Dorsolateral prefrontal cortex (tissue), 118 donors: ENCODE measurements around the gene NRARP. TPM values are rescaled to one million over a fixed set of nuclear protein-coding genes. Genes with fewer than 3 reads are reported as not detected.

Source experiments
- total RNA-seq, 120 experiments: library from RNA; stranded (reverse); gene quantifications; one replicate each; pipeline versions ENCODE4 v1.2.3 to v1.2.4, GENCODE V29; 2022

The NRARP gene
- total RNA-seq, 120 experiments from 2014 or later: 4.6 to 17.2 (median 9.3) TPM

Other genes starting within 250 kb of the NRARP start
- 10 to 100 TPM in 105 of 120 experiments, 1 to 10 TPM in 15; 4.7 to 47.5 (median 15.7) TPM for gene ENTPD2, start 248.2 kb downstream of the NRARP start, total RNA-seq
- gene SAPCD2, start 231.7 kb downstream of the NRARP start, total RNA-seq: 10 to 100 TPM in 1 of 120 experiments, 1 to 10 TPM in 119; 1.7 to 11.5 (median 5.4) TPM
- 10 to 100 TPM in 118 of 120 experiments, 1 to 10 TPM in 2; 8.3 to 48.0 (median 20.2) TPM for gene UAP1L1, start 224.8 kb downstream of the NRARP start, total RNA-seq
- 10 to 100 TPM; 37.7 to 75.2 (median 55.6) TPM for gene MAN1B1, start 215.3 kb downstream of the NRARP start, total RNA-seq
- gene DPP7, start 187.5 kb downstream of the NRARP start, total RNA-seq: 100 to 1,000 TPM; 156 to 315 (median 208) TPM
- gene GRIN1, start 163.1 kb downstream of the NRARP start, total RNA-seq: 100 to 1,000 TPM; 175 to 937 (median 565) TPM
- 1 to 10 TPM in 8 of 120 experiments, under 1 TPM in 23, not detected in 89; 0.42 to 1.4 (median 0.75) TPM for gene LRRC26, start 132.2 kb downstream of the NRARP start, total RNA-seq
- gene TMEM210, start 130.2 kb downstream of the NRARP start, total RNA-seq: not detected
- 100 to 1,000 TPM in 1 of 120 experiments, 10 to 100 TPM in 119; 51.4 to 105 (median 68.3) TPM for gene ANAPC2, start 113.7 kb downstream of the NRARP start, total RNA-seq
- 10 to 100 TPM; 37.0 to 77.8 (median 49.6) TPM for gene SSNA1, start 113.6 kb downstream of the NRARP start, total RNA-seq
- 100 to 1,000 TPM in 4 of 120 experiments, 10 to 100 TPM in 116; 26.2 to 176 (median 57.3) TPM for gene TPRN, start 101.5 kb downstream of the NRARP start, total RNA-seq
- 10 to 100 TPM; 28.1 to 47.4 (median 37.9) TPM for gene TMEM203, start 96.6 kb downstream of the NRARP start, total RNA-seq
- 10 to 100 TPM; 11.4 to 35.4 (median 19.7) TPM for gene NDOR1, start 96.6 kb downstream of the NRARP start, total RNA-seq
- gene RNF208, start 80.0 kb downstream of the NRARP start, total RNA-seq: 100 to 1,000 TPM in 8 of 120 experiments, 10 to 100 TPM in 112; 32.4 to 114 (median 78.0) TPM
- 1 to 10 TPM in 46 of 120 experiments, under 1 TPM in 59, not detected in 15; 0.41 to 2.6 (median 0.91) TPM for gene CYSRT1, start 77.1 kb downstream of the NRARP start, total RNA-seq
- under 1 TPM in 1 of 120 experiments, not detected in 119; 0.26 TPM for gene RNF224, start 74.8 kb downstream of the NRARP start, total RNA-seq
- gene SLC34A3, start 71.4 kb downstream of the NRARP start, total RNA-seq: under 1 TPM in 13 of 120 experiments, not detected in 107; 0.21 to 0.59 (median 0.28) TPM
- 100 to 1,000 TPM; 132 to 331 (median 230) TPM for gene TUBB4B, start 61.0 kb downstream of the NRARP start, total RNA-seq
- gene STPG3, start 51.0 kb downstream of the NRARP start, total RNA-seq: not detected
- gene NELFB, start 46.9 kb downstream of the NRARP start, total RNA-seq: 100 to 1,000 TPM in 1 of 120 experiments, 10 to 100 TPM in 119; 50.4 to 106 (median 64.4) TPM
- 1 to 10 TPM in 106 of 120 experiments, under 1 TPM in 14; 0.75 to 5.2 (median 1.7) TPM for gene TOR4A, start 24.5 kb downstream of the NRARP start, total RNA-seq
- 10 to 100 TPM; 22.2 to 94.1 (median 36.5) TPM for gene EXD3, start 120.9 kb upstream of the NRARP start, total RNA-seq
- gene NOXA1, start 121.1 kb upstream of the NRARP start, total RNA-seq: 10 to 100 TPM in 110 of 120 experiments, 1 to 10 TPM in 10; 7.0 to 34.3 (median 16.0) TPM
- under 1 TPM in 5 of 120 experiments, not detected in 115; 0.18 to 0.43 (median 0.25) TPM for gene ENTPD8, start 139.1 kb upstream of the NRARP start, total RNA-seq
- 100 to 1,000 TPM; 113 to 445 (median 234) TPM for gene NSMF, start 157.1 kb upstream of the NRARP start, total RNA-seq
- 10 to 100 TPM; 13.3 to 53.7 (median 30.5) TPM for gene PNPLA7, start 248.1 kb upstream of the NRARP start, total RNA-seq
- gene MRPL41, start 249.6 kb upstream of the NRARP start, total RNA-seq: 100 to 1,000 TPM in 88 of 120 experiments, 10 to 100 TPM in 32; 66.9 to 190 (median 109) TPM